GM13976 (cell line): ENCODE data around the gene FARS2.

Experiments used
- DNase-seq: peaks from one replicate; pipeline ENCODE4 v3.0.0; 2012; ENCODE audit warnings: low spot score
- in situ Hi-C: fragments of 300-500 bp; cut with MboI; formaldehyde crosslinking; loops from one replicate; pipeline ENCODE4 v1.12.0; 2022; ENCODE audit warnings: low sequenced_read_pairs, mixed read lengths, inconsistent platforms; ENCODE audit not compliant: unreplicated experiment
- TF ChIP-seq, protein P1 (sequence below): IDR thresholded peaks from 2 replicates; pipeline ENCODE4 v1.5.1; 2012; ENCODE audit warnings: borderline replicate concordance, mild to moderate bottlenecking; ENCODE audit not compliant: insufficient read depth; ENCODE audit errors: extremely low read depth, missing control alignments, control extremely low read depth

FARS2 gene

DNA sequence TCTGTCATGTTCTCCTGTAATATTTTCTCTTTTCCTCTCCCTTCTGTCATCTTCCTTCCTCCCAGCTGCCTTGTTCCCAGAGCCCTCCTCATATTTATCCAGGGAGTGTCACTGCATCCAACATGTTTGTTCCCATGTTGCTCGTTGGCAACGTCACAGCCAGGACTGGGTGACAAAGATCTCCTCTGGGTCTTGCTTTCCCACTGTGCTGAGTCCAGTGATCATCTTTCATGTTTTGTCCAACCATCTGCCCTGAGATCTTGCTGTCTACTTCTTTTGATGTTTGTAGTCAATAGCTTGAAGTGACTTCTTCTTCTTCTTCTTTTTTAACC, 26.6 kb downstream of the FARS2 start:
- in situ Hi-C loops: no loop called here
- TF ChIP-seq, protein P1, sequence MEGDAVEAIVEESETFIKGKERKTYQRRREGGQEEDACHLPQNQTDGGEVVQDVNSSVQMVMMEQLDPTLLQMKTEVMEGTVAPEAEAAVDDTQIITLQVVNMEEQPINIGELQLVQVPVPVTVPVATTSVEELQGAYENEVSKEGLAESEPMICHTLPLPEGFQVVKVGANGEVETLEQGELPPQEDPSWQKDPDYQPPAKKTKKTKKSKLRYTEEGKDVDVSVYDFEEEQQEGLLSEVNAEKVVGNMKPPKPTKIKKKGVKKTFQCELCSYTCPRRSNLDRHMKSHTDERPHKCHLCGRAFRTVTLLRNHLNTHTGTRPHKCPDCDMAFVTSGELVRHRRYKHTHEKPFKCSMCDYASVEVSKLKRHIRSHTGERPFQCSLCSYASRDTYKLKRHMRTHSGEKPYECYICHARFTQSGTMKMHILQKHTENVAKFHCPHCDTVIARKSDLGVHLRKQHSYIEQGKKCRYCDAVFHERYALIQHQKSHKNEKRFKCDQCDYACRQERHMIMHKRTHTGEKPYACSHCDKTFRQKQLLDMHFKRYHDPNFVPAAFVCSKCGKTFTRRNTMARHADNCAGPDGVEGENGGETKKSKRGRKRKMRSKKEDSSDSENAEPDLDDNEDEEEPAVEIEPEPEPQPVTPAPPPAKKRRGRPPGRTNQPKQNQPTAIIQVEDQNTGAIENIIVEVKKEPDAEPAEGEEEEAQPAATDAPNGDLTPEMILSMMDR: no peak

DNA sequence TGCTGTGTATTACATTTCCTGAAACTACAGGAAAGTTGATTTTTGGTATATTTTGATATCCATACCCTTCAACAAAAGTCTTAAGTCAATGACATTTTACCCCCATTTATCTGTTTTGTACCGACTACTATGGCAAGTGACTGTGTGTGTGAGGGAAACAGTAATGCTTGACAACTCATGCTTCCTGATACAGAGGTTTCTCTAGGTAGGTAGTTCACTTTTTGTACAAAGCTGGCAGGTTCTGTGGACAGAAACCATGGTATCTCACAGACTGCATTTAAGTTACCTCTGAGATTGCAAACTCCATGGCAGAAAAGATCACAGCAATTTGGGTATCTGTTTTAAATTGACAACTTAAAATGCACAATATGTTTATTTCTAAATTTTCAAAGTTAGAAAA, 28.8 kb downstream of the FARS2 start:
- in situ Hi-C loops: no loop called here
- DNase-seq: no peak

More for the DNA sequence above, 26.6 kb downstream of the FARS2 start:
- DNase-seq: no peak

DNA sequence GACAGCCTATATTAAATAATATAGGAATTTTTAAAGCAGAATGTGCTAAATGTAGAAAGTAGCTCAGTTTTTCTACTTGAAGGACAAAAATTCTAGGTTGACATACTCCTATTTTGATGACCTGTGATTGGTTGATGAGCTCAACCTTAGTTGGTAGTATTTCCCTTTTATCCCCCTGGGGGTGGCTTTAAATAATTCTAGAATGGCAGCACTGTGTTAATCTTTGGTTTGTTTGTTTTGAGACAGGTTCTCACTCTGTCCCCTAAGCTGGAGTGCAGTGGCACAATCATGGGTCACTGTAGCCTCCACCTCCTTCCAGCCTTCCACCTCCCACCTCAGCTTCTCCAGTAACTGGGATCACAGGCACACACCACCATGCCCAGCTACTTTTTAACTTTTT, 29.2 kb downstream of the FARS2 start:
- DNase-seq: no peak
- in situ Hi-C loops: no loop called here
- TF ChIP-seq, protein P1: no peak

More for the DNA sequence above, 28.8 kb downstream of the FARS2 start:
- TF ChIP-seq, protein P1: no peak

DNA sequence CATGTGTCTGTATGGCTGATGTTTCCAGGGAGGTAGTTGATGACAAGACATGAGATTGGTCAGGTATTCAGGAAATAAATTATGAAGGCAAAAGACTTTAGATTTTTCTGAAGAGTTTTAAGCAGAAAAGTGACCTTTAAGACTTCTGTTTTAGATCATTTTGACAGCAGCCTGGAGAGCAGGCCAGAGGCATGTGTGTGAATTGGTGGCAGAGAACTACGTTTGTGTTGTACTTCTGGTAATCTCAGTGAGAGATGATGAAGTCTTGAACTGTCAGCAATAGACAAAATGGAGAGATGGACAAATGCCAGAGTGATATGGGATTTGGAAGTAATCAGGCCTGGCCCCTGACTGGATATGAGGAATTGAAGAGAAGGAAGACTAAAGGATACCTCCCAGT, 30.8 kb downstream of the FARS2 start:
- TF ChIP-seq, protein P1: no peak
- DNase-seq: no peak
- in situ Hi-C loops: no loop called here

DNA sequence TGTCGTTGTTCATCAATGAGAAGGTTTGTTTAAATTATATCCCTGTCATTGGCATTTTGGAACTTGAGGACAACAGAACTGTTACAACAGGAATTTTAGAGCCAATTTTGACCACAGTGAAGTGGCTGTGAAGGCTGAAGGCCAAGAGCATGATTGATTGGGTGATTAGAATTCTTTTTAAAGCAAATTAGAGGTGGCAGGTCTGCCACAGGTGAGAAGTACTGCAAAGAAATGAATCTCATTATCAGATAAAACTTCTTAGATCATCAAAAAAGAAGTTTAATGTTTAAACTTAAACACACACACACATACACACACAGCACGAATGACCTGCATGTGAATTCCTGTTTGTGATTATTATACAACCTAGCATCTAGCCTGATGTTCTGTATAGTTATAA, 32.4 kb downstream of the FARS2 start:
- TF ChIP-seq, protein P1: no peak
- in situ Hi-C loops: no loop called here
- no peak for DNase-seq

DNA sequence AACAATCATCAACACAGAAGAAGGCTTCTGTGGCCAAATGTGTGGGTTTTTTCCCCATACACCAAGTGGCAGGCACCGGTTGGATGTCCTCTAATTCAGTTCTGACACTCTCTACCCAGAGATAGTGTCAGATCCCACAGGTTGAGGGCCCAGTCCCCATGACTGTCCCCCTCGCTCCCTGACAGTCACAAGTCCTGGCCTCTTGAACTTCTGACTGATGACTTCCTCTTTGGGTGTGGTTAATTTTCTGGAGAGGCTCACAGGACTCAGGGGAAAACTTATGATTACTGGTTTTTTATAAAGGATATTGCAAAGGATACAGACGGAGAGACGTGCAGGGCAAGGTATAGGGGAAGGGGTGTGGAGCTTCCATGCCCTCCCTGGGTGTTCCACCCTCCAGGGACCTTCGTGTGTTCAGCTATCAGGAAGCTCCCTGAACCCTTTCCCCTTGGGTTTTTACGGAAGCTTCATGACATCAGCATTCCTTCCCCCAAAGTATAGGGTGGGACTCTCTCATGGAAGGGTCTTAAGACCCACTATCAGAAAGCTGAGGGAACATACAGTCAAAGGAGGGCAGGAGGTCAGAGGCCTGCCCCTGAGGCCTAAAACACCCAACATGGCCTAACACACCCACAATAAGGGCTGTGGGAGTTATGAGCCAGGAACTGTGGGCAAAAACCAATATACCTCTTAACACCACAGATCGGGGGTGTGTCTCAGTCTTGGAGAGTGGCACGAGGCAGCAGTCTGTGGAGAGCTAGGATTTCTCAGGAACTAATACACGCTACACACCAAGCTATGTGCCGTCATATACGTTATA, 33.3 kb downstream of the FARS2 start:
- in situ Hi-C loops: no loop called here
- DNase-seq: no peak
- TF ChIP-seq, protein P1: no peak

DNA sequence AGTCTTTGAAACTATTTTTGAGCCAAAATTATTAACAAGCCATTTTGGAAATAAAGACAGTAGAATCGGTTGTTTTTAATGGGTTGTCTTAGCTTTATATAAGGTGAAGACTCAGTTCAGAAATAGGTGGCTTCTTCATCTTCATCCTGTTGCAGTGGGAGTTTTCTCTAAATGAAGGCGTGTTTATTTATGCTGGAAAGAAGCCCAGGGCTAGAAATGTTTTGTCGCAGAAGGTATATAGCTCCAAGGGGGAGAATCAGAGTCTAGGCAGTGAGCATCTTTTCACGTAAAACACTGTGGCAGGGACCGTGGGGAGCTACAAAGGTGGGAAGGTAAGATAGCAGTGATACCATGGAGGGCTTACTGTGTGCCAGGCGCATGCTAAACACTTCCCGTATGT, 34.3 kb downstream of the FARS2 start:
- in situ Hi-C loops: no loop called here
- TF ChIP-seq, protein P1: no peak
- no peak for DNase-seq
